Testis (tissue), 2 donors: ENCODE data around the gene NLRX1.

Source experiments
- POLR2A ChIP-seq: fragments of 450-650 bp; IDR thresholded peaks from one replicate; pipeline ENCODE4 v1.6.1; 2017; ENCODE audit warnings: antibody characterized with exemption, mild to moderate bottlenecking, moderate library complexity
- TF ChIP-seq, protein P1 (sequence below), 3 experiments: fragments of 450-650 bp in 2 of 3; fragments of 200-600 bp in 1 of 3; sonication (generic) in 1 of 3; IDR thresholded peaks; one replicate each; pipeline ENCODE4 v1.5.1; 2016 to 2019; ENCODE audit warnings: antibody characterized with exemption in 3 of 3, mild to moderate bottlenecking in 2 of 3, moderate library complexity in 1 of 3

DNA sequence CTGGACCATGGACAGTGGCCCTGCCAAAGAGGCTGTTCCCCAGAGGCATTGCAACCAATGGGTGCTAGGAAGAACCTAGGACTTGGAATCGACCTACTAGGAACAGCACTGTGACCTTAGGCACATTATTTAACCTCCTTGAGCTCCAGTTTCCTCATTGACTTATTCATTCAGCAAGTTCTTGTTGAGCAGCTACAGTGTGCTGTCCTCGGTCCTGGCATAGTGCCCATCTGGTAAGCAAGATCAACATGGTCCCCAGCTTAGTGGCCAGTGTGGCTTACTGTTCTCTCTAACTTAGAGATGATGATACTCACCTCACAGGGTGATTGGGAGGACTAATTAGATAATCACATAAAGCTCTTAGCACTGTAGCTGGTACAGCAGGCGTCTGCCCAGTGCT, 11.5 kb upstream of the NLRX1 start:
- TF ChIP-seq, protein P1, sequence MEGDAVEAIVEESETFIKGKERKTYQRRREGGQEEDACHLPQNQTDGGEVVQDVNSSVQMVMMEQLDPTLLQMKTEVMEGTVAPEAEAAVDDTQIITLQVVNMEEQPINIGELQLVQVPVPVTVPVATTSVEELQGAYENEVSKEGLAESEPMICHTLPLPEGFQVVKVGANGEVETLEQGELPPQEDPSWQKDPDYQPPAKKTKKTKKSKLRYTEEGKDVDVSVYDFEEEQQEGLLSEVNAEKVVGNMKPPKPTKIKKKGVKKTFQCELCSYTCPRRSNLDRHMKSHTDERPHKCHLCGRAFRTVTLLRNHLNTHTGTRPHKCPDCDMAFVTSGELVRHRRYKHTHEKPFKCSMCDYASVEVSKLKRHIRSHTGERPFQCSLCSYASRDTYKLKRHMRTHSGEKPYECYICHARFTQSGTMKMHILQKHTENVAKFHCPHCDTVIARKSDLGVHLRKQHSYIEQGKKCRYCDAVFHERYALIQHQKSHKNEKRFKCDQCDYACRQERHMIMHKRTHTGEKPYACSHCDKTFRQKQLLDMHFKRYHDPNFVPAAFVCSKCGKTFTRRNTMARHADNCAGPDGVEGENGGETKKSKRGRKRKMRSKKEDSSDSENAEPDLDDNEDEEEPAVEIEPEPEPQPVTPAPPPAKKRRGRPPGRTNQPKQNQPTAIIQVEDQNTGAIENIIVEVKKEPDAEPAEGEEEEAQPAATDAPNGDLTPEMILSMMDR (IDR thresholded peaks at IDR 0.05): no peak
- TF ChIP-seq POLR2A: no peak
